Measurements from ENCODE around the gene ZRANB2.

ZRANB2 gene

DNA sequence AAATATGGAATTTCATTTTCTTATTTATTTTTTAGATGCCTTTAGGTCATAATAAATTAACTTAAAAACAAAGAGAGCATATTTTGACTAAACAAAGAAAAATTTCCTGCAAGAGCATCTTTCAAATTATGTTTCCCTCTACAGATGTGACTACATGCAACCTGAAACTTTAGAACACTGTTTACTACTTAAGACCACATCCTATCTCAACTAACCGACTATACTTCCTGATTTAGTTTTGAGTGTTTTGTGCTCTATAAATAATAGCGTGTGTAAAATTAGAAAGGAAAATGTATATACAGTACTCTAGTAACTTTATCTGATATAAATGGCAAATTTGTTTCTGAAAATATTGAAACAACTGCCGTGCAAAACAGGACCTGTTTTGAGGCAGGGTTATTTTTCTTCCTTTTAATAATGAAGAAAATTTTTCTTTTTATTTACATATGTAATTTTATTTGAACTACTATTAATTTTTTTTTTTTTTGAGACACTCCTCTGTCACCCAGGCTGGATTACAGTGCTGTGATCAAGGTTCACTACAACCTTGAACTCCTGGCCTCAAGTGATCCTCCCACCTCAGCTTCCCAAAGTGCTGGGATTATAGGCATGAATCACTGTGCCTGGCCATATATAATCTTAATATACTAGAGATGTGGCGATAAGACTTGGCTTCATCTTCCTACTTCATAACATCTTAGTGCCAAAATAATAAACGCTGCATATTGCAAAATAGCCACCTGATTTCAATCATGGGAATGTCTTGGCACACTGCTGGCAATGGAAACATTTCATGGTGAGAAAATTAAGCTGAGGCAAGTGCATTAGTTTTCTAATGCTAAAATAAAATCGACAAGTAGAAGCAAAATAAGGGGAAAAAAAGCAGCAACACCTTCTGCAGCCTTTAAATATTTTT is 12.3 kb downstream of the ZRANB2 start:
- DNase-seq, result no peak

DNA sequence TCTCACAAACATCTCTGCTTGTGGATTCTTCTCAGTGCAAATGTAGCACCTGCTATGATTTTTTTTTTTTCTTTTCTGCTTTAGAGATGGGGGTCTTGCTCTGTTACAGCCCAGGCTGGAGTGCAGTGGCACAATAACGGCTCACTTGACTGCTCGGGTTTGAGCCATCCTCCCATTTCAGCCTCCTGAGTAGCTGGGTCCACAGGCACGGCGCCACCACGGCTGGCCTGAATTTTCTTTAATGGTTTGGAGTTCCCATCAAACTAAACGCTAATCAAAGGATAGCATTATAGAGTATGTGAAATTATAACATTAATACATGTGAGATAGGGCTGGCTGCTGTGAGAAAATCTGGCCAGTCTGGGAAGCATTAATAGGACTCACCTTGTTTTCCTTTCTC is 26.0 kb downstream of the ZRANB2 start:
- DNase-seq, result no peak

DNA sequence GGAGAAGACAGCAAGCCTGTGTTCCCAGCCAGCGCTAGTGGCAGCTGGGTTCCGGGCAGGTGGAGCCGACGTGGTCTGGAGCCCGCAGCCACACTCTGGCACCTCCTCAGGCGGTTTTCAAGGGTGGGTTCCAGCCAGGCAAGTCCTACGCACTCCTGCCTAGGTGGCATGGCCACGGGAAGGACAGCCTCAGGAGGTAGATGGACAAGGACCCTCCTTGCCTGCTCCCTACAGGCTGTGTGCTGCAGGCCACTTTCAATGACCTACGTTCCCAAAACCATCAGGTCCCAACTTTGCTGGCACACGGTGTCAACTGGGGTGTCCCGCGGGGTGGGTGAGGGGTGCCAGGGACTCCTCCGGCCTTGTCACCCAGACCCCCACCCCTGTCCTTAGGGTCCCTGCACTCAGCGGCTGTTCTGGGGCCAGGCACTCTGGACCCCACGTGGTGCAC is 26.5 kb downstream of the ZRANB2 start:
- DNase-seq, result no peak

DNA sequence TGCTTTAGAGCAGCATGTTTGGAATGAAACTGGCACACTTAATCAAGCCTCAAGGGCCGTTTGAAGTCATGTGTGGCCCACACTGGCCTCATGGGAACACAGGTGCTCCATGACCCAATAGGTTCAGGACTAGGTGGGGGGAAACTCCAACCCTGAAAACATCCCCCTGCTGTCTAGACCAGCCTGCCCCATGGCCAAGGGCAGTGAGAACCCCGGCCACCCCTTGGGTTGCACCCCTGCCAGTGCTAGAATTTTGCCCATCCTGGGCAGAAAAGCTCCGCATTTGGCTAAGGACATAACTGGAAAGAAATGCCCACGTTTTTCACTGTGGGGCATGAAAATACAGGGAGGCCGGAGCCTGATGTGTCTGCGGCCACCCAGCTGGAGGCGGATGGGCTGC is 27.1 kb downstream of the ZRANB2 start:
- no peak for DNase-seq

DNA sequence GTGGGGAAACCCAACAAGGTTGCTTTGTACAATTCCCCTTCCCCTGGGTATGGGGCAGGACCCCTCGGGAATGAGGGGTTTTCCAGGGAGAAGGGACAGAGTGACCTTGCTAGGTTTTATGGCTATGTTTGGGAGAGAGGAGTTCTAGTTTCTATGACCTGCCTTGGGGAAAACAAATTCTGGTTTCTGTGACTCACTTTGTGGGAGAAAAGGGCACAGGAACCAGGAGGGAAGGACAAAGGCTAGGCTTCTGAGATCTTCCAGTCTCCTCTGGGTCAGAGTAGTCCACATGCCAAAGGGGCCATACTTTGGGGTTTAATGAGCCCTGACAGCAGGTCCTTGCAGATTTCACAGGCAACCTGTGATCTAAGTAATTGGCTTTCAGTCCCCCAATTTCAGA is 27.7 kb downstream of the ZRANB2 start:
- no peak for DNase-seq

DNA sequence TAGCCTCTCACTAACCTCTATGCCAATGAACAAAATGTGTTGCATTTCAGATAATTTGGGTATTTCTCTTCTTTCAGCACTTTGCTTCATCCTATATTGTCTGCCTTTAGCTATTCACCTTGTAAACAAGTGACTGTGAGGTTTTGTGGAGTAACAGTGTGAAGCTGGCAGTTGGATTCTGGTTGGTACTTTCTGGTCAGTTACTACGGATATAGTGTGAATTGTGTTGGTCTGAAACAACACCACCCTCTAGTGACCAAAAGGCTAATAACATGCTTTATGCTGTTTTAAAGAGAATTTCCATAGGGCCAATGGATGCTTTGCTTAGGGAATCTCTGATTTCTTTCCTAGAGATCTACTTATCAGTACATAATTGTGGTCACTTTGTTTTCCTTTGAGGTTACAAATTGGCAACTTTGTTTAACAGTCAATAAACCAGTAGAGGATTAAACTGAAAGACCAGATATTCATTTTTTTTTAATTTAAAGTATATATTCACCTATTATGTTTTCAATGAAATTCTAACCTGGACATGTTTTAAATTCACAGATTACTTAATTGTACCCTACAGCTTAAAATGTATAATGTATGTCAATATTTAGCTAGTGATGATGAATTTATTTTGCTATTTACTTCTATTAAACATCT is 30.8 kb downstream of the ZRANB2 start:
- peak; percentile 28 for DNase-seq

DNA sequence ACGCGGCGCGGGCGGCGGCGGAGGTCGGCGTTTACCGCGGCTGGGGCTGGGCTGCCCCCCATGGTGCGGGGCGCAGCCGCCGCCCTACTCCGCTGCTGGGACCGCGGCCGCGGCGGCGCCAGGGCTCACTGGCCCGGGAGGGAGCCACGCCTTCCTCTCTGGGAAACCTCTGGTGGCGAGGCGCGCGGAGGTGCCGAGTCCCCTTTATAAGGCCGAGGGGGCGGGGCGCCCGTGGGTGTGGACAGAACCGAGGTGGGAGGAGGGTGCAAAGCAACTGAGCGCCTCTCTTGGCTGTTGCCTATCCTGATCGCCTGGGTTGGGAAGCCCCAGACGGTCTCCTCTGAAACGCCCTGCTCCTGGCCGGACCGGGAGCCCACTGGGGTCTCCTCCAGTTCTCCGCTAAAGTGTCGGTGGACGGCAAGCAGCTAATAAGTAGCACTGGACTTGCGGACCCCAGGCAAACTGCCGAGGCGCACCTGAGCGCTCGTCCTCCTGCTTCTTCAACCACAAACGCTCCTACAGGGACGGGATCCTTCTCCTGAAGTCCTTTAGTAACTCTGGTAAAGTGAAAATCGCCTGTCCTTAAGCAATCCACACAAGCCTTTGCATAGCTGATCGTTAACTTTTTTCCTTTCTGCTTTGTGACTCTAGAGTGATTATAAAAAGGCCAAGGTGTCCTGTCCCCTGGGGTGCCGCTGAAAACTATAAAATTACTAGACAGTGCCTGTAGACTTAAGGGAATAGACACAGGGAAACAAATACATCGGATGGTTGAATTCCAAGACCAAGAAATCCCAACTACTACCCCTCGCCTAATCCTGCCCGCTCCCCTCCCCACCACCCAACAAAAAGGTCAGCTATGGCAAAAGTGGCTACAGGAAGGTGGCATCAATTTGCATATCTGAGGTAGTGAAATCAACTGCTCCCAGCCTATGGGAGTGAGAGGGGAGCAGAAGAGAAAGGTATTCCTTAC is 32.9 kb downstream of the ZRANB2 start, which contains the start of gene PTGER3:
Gene PTGER3 (minus strand): TSS at position 182 of the 973 bp plus-strand sequence. CDS start 239 bp downstream, outside the sequence.
- DNase-seq, result peak; percentile 79

DNA sequence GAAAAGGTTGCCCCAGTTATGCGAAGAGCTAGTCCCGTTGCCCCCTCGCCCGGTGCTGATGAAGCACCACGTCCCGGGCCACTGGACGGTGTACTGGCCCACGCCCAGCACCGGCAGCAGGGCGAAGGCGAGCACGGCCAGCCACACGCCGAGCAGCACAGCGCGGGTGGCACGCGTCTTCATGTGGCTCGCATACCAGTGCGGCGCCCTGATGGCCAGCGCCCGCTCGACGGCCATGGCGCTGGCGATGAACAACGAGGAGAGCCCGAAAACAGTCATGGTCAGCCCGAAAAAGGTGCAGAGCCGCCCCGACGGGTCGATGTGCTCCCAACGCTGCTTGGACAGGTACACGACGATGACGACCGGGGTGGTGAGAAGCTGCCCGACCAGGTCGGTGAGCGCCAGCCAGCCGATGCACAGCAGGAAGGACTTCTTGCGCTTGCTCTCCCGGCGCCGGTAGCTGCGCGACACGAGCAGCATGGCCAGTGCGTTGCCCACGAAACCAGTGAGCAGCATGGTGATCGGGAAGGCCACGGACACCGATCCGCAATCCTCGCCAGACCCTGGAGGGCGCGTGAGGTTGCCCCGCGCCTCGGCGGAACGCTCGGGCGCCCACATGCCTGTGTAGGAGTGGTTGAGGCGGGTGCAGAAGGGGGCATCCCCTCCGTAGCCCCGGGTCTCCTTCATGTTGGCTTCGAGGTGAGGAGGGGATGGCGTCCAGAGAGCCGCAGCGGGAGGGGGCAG is 33.8 kb downstream of the ZRANB2 start:
- DNase-seq, result peak; percentile 55

DNA sequence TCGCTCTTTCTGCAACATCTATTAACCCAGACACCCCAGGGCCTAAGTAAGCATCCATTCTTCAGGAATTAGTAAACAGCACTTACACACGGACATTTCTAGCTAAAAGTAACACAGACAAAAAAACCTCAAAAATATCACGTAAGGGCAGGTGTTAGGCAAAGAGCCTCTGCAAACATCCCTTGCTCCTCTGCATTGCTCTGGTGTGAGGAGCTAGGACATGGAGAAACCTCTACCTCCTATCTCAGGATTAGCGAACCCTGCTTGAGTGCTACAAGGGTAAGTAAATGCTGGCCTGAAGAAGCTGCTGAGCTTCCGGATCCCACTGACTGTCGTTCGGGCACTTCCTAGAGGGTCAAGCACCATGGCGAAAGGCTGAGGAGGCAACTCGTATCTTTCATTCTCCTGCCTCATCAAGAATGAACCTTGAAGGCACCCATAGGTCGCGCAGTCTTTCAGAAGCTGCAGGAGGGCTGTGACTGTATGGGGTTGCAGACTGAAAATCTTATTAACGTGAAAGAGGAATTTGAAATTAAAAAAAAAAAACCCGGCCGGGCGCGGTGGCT is 35.3 kb downstream of the ZRANB2 start:
- no peak for DNase-seq

DNA sequence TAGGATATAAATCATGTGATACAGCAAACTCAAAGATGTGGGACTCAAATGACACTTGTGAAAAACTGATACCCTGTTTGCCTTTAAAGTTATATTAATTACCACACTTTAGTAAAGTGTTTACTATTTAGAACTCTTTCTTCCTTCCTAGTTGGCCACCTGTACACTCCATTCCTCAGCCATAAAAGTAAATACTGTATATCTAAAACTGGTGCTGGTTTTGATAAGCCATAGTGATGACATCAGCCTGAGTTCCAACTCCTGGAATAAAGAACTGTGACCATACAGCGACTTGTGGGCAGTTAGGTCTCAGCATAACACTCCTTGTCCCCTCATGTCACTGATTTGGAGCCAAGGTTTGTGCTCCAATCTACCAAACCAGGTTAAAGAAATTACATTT is 36.0 kb downstream of the ZRANB2 start:
- DNase-seq, result no peak

DNA sequence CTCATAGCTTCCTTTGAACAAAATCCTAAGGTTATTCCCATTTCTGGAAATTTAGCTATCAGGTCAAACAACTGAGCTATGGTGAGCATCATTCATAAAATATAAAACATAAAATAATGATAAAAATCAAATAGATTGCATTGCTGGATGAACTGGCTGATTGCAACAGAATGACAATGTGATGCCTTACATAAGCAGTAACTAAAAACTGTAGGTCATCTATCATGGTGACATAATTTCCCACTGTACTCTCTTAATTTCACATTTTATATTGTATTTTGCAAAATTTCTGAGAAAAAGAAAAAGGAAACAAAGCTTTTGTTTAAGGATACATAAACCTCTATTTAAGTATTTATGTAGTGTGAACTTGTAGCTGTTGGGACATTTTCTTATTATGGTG is 37.8 kb downstream of the ZRANB2 start:
- DNase-seq, result no peak

DNA sequence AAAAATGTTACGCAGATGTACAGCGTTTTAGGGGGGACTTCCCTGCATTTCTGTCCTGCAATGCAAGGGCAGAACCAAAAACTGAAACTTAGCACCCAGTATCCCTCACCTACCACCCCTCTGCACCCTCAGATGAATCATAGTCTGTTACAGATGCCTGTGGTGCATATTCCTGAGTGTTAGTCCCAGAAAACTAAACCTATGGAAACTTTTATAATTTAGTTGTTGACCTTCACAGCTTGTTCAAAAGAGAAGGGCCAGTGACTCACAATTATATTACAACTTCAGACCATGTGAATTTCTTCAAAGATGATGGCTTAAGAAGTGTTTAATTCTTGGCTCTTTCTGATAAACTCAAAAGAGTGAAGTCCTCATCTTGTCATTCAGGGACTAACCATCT is 39.0 kb downstream of the ZRANB2 start:
- DNase-seq, result no peak

DNA sequence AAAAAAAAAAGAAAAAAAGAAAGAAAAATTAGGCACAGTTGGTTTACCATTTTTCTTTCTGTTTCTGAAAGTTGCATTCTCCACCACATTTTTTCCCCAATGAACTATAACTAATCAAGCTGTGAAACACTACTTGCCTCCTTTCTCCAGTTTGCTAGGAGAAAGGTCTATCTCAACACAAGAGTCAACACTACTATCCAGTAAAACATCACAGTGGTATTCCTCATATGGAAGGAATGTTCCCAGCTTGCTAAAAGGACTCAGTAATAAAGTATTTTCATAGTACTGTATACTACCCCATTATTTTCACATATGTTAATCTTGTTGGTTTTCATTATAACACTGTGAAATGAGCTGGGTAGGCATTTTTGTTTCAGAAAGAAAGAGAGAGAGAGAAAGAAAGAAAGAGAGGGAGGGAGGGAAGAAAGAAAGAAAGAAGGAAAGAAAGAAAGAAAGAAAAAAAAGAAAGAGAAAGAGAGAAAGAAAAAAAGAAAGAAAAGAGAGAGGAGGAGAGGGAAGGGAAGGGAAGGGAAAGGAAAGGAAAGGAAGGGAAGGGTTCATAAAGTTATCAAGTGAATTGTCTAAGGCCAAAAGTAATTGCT is 41.1 kb downstream of the ZRANB2 start:
- DNase-seq, result no peak

DNA sequence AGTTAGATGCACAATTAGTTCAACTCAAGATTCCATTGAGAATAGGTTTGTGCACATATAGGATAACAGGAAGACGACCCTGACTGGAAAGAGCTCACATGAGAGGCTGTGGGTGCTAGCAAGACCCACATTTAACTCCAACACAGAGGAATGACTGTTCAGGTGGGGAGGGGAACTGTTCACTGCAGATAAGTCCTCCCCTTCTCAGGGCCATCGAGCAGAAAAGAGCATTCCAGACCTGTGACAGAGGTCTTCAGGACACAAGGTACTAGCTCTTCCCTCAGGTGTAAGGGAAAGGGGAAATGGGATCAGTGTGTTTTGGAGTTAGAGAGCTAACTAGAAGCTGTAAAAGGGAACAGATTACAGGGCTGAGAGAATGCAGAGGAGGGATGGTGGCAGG is 41.9 kb downstream of the ZRANB2 start:
- DNase-seq, result no peak

DNA sequence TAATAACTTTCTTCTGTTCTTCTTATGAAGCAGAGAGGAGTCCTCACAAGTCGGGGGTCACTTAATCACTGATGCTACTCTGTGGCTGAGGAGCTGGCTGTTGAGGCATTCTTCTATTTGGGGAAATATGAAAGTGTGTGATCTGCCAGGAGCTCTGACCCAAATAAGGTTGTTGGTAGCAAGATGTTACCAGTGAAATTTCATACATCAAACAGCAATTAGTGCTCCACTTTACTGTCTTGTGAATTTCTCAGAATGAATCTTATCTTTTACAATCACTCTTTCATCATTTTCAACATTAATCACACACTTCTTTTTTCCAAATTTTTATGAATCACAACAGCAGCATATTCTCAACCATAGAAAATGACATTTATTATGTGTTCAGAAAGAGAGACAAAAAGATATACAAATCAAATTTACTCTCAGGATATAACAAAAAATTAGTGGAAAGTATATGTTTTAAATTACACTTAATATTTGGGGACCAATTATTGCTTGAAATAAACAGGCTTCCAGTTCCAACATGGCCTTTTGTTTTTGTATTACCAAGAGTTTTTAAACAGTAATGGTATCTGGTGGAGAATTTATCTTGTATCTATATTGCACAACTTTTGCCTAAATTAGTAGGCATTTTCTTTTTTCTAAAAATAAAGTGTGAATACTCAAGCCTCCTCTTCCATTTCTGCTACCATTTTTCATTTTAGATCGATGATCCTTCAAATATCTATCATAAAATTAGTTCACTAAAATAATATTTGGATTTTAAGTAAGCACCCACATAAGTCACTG is 42.8 kb downstream of the ZRANB2 start:
- no peak for DNase-seq

DNA sequence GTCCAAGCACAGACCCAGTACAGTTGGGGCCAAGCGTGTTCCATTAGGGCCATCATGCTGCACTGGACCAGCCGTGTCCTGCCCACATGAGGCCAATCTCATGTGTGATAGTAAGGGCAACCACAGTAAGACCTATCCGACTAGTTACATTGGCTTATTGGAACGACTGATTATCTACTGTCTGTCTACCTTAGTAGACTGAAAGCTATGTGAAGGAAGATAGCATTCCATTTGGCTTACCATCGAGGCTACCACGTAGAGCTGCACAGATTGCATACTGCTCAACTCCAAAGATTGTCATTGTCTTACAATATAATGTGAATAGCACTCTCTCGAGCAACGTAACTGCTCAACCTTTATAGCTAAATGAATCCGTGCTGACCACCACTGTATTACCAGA is 43.8 kb downstream of the ZRANB2 start:
- no peak for DNase-seq

DNA sequence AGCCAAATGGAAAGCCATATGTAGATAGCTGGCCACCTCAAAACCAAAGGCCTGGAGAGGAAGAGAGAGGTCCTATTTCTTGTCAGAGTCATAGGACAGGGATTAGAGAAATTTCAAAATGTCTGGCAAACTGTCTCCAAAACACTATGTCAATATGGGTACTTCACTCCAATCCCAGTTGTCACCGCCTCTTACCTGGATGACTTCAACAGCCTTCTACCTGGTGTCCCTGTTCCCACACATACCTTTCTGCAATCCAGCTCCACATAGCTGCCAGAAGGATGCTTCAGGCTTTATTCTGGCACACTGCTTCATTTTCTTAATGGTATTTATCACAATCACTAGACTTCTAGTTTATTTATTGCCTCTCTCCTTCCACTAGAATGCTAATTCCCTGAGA is 47.7 kb downstream of the ZRANB2 start:
- no peak for DNase-seq

DNA sequence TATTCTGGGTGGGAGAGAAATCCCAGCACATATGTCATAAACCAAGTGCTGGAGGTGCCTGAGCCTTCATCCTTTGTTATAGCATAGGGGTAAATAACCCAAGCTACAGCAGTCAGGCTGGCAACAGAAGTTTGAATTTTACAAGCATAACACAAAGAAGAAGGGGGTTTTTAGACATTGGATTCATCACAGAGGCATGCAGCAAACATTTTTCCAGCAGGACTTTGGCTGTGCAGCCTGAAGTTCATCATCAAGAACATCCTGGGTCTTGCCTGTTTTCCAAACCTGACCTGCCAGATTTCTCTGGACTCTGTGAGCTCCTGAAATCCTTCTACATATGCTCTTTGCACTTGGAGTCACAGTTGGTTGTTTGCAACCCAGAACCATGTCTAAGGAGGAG is 49.4 kb downstream of the ZRANB2 start:
- DNase-seq, result peak; percentile 20

DNA sequence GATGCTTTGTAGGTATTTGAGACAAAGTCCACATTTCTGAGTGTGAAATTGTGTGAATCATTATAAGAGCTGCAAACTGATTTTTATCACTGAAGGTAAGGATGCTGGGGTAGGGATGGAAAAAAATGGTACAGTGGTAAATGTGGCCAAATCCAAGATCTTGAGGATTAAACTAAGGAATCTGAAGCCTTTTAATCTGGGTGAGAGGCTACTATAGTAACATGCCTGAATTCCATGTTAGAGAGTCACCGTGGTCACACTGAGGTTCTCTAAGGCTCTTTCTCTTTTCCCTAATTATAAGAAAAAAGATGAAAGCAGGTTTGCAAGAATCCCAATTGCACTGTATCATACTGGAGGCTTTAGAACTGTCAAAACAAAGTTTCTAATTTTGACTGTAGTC is 50.8 kb downstream of the ZRANB2 start:
- no peak for DNase-seq

DNA sequence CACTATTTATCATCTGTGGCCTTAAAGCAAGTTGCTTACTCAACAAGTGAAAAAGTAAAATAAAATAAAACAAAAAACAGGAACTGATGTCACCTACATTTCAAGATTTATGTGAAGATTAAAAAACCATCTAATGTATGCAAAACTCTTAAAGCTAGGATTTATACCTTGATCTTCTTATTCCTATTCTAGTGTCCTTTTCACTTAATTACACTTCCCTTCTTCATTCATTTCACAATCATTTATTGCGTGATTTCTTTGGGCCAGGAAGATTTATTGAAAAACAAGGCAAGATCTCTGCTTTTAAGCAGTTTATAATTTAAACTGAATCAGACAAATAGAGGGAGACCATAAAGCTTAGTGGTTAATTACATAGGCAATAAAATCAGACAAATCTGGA is 51.9 kb downstream of the ZRANB2 start:
- DNase-seq, result no peak

DNA sequence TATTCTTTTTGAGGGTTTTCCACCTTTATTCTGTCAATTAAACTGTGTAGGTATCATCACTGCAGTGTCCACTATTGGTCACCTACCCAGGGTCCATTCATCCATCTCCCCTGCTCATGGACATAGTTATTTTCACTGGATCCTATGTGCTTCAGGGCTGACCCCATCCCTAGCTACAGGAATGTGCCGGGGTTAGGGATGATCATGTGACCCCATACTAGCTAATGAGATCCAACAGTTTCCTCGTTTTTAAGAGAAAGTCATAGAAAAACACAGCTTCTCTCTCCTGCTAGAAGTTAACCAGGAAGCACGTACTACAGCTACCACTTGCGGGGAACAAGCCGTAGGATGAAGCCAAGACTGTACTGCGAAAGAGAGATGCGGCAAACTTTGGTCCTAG is 52.8 kb downstream of the ZRANB2 start:
- DNase-seq, result no peak

Measured in T1000 (cell line).